GM13976 (cell line): Measurements from ENCODE around the gene GINS2.

Experiments
- DNase-seq: peaks from one replicate; pipeline ENCODE4 v3.0.0; 2012; ENCODE audit warnings: low spot score
- CTCF ChIP-seq: IDR thresholded peaks from 2 replicates; pipeline ENCODE4 v1.5.1; 2012; ENCODE audit warnings: borderline replicate concordance, mild to moderate bottlenecking; ENCODE audit not compliant: insufficient read depth; ENCODE audit errors: extremely low read depth, missing control alignments, control extremely low read depth
- in situ Hi-C: fragments of 300-500 bp; cut with MboI; formaldehyde crosslinking; loops from one replicate; pipeline ENCODE4 v1.12.0; 2022; ENCODE audit warnings: low sequenced_read_pairs, mixed read lengths, inconsistent platforms; ENCODE audit not compliant: unreplicated experiment

Gene GINS2

GRCh38 chr16:85733155-85733838 lies 44.5 kb upstream of the GINS2 start:
- no peak for TF ChIP-seq CTCF
- in situ Hi-C loops: no loop called here
- DNase-seq: no peak

DNA sequence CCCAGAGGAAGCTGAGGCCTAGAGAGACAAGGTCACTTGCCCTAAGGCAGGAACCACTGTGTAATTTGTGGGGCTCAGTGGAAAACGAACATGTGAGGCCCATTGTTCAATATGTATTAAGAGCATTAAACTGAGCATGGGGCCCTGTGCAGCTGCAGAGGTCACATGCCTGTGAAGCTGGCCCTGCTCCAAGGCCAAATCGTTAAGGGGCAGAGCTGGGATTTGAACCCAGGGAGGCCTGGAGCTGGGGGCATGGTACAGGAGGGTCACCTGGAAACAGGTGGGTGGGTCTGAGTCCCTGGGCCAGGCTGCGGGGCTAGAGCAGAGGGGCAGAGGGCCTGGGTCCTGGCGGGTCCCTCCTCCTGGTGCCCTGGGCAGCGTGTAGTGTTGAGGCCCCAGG lies 42.4 kb upstream of the GINS2 start:
- no peak for TF ChIP-seq CTCF
- DNase-seq: no peak
- in situ Hi-C loops: no loop called here

DNA sequence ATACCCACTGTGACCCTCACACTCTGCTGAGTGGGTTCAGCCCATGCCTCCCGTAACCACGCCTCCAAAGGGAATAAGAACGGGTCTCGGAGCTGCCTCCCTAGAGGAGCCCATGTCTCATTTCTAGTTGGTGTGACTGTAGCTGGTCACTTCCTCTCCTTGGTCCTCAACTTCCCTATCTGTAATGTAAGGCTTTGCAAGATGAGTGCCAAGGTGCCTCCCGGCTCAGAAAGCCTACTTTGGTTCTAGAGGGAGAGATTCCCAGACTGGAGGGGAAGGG lies 41.4 kb upstream of the GINS2 start:
- no peak for DNase-seq
- in situ Hi-C loops: no loop called here
- no peak for TF ChIP-seq CTCF

GRCh38 chr16:85729452-85730185 lies 40.9 kb upstream of the GINS2 start:
- in situ Hi-C loops: no loop called here
- no peak for TF ChIP-seq CTCF
- DNase-seq: no peak

- in situ Hi-C loops: no loop called here
- no peak for DNase-seq
- peak; percentile 2 for TF ChIP-seq CTCF
Observed at GRCh38 chr16:85728879-85729278, 40.1 kb upstream of the GINS2 start.

DNA sequence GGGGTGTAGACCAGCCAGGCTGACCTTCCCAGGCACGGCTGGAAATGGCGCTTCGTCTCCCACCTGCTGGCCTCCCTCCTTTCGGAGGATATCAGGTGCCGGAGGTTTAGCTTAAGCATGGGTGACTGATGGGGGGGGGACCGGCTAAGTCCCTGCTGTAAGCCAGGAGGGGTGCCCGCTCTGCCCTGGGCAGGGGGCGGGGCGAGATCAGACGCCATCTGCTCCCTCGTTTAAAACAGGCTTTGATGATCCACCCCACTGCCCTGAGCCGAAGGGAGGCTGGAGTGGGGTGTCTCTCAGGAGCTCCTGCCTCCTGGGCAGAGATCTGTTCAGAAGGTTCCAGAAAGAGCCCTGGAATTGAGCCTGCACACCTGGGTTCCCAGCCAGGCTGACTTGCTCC lies 36.2 kb upstream of the GINS2 start:
- TF ChIP-seq CTCF: no peak
- in situ Hi-C loops: no loop called here
- DNase-seq: no peak
